ENCODE measurements around the gene SLC24A4.
A peak's percentile ranks its signal among the peaks of the same experiment; 100 is the strongest.
"Not testable (repeated sequence)": the region's sequence is repeated elsewhere in the genome, so short reads cannot be mapped to it uniquely, and the experiment has no call there.

SLC24A4 gene

GRCh38 chr14:92400579-92401444 is 77.8 kb downstream of the SLC24A4 start:
- H3K36me3 Mint-ChIP-seq, result no peaks in the 10 kb centered on the region
- no peak overlapping the region for H3K4me3 Mint-ChIP-seq
- DNase-seq (ENCODE audit: low spot score in 2 of 2), result no peak
- ATAC-seq, result no peak
- H3K27ac Mint-ChIP-seq, result no peak overlapping the region
- no peaks in the 10 kb centered on the region for H3K4me1 Mint-ChIP-seq
- H3K9me3 Mint-ChIP-seq, result no peaks in the 10 kb centered on the region

GRCh38 chr14:92401561-92401960 is 78.6 kb downstream of the SLC24A4 start:
- Mint-ChIP-seq H3K36me3 (no peaks in the 10 kb centered on the region), H3K4me3 (no peak overlapping the region), H3K4me1 (no peaks in the 10 kb centered on the region), H3K27ac (no peak overlapping the region), H3K9me3 (no peaks in the 10 kb centered on the region)
- ATAC-seq, result no peak
- no peak for DNase-seq (ENCODE audit: low spot score in 2 of 2)

GRCh38 chr14:92402500-92402899 is 79.5 kb downstream of the SLC24A4 start:
- not testable (repeated sequence) for H3K4me3 Mint-ChIP-seq; ATAC-seq; H3K4me1 Mint-ChIP-seq; H3K27ac Mint-ChIP-seq; DNase-seq (ENCODE audit: low spot score in 2 of 2); H3K9me3 Mint-ChIP-seq; H3K36me3 Mint-ChIP-seq

GRCh38 chr14:92404018-92404417 is 81.1 kb downstream of the SLC24A4 start:
- H3K4me3 Mint-ChIP-seq, result no peak overlapping the region
- peaks cover 5% of the 10 kb centered on the region for H3K4me1 Mint-ChIP-seq
- no peaks in the 10 kb centered on the region for H3K36me3 Mint-ChIP-seq
- DNase-seq (ENCODE audit: low spot score in 2 of 2) (no peak), ATAC-seq (no peak)
- no peak overlapping the region for H3K27ac Mint-ChIP-seq
- H3K9me3 Mint-ChIP-seq, result peaks cover 2% of the 10 kb centered on the region

GRCh38 chr14:92404421-92404820 is 81.5 kb downstream of the SLC24A4 start:
- H3K4me1 Mint-ChIP-seq, result peaks cover 5% of the 10 kb centered on the region
- H3K4me3 Mint-ChIP-seq, result no peak overlapping the region
- no peak for ATAC-seq
- DNase-seq (ENCODE audit: low spot score in 2 of 2), result no peak
- H3K27ac Mint-ChIP-seq, result no peak overlapping the region
- H3K36me3 Mint-ChIP-seq, result no peaks in the 10 kb centered on the region
- H3K9me3 Mint-ChIP-seq, result peaks cover 2% of the 10 kb centered on the region

- Mint-ChIP-seq H3K27ac (no peak overlapping the region), H3K9me3 (peaks cover 2% of the 10 kb centered on the region), H3K4me3 (no peak overlapping the region), H3K36me3 (no peaks in the 10 kb centered on the region), H3K4me1 (peaks cover 5% of the 10 kb centered on the region)
- DNase-seq (ENCODE audit: low spot score in 2 of 2) (no peak), ATAC-seq (no peak)
Measured at GRCh38 chr14:92404938-92405337, 82.0 kb downstream of the SLC24A4 start.

- H3K36me3 Mint-ChIP-seq, result no peaks in the 10 kb centered on the region
- peak; percentile 51 for ATAC-seq
- no peak overlapping the region for H3K4me3 Mint-ChIP-seq
- peaks cover 2% of the 10 kb centered on the region for H3K9me3 Mint-ChIP-seq
- no peak for DNase-seq (ENCODE audit: low spot score in 2 of 2)
- H3K4me1 Mint-ChIP-seq, result peaks cover 5% of the 10 kb centered on the region
- no peak overlapping the region for H3K27ac Mint-ChIP-seq
Measured at GRCh38 chr14:92407410-92407809, 84.4 kb downstream of the SLC24A4 start.

GRCh38 chr14:92409043-92409442 is 86.1 kb downstream of the SLC24A4 start:
- H3K36me3 Mint-ChIP-seq, result no peaks in the 10 kb centered on the region
- ATAC-seq, result no peak
- H3K4me3 Mint-ChIP-seq, result no peak overlapping the region
- H3K27ac Mint-ChIP-seq, result no peak overlapping the region
- no peak for DNase-seq (ENCODE audit: low spot score in 2 of 2)
- peaks cover 2% of the 10 kb centered on the region for H3K9me3 Mint-ChIP-seq
- H3K4me1 Mint-ChIP-seq, result peaks cover 5% of the 10 kb centered on the region

- peaks cover 2% of the 10 kb centered on the region for H3K9me3 Mint-ChIP-seq
- H3K36me3 Mint-ChIP-seq, result no peaks in the 10 kb centered on the region
- ATAC-seq (no peak), DNase-seq (ENCODE audit: low spot score in 2 of 2) (no peak)
- peaks cover 5% of the 10 kb centered on the region for H3K4me1 Mint-ChIP-seq
- H3K27ac Mint-ChIP-seq, result no peak overlapping the region
- no peak overlapping the region for H3K4me3 Mint-ChIP-seq
Measured at GRCh38 chr14:92411135-92411534, 88.2 kb downstream of the SLC24A4 start.

- ATAC-seq, result no peak
- Mint-ChIP-seq H3K27ac (no peak overlapping the region), H3K4me1 (peaks cover 5% of the 10 kb centered on the region)
Measured at GRCh38 chr14:92411941-92412340, 89.0 kb downstream of the SLC24A4 start.

GRCh38 chr14:92412912-92413311 is 89.9 kb downstream of the SLC24A4 start:
- no peaks in the 10 kb centered on the region for H3K4me1 Mint-ChIP-seq
- H3K4me3 Mint-ChIP-seq, result no peak overlapping the region
- no peak overlapping the region for H3K27ac Mint-ChIP-seq
- no peak for DNase-seq (ENCODE audit: low spot score in 2 of 2)
- no peaks in the 10 kb centered on the region for H3K36me3 Mint-ChIP-seq
- no peak for ATAC-seq
- H3K9me3 Mint-ChIP-seq, result no peaks in the 10 kb centered on the region

More at GRCh38 chr14:92411941-92412340, 89.0 kb downstream of the SLC24A4 start:
- DNase-seq (ENCODE audit: low spot score in 2 of 2), result no peak
- H3K36me3 Mint-ChIP-seq, result no peaks in the 10 kb centered on the region
- peaks cover 2% of the 10 kb centered on the region for H3K9me3 Mint-ChIP-seq
- no peak overlapping the region for H3K4me3 Mint-ChIP-seq

- no peaks in the 10 kb centered on the region for H3K9me3 Mint-ChIP-seq
Measured at GRCh38 chr14:92413379-92413778, 90.4 kb downstream of the SLC24A4 start.

GRCh38 chr14:92414690-92415445 is 91.9 kb downstream of the SLC24A4 start:
- no peak overlapping the region for H3K27ac Mint-ChIP-seq
- no peak overlapping the region for H3K4me3 Mint-ChIP-seq
- H3K4me1 Mint-ChIP-seq, result no peaks in the 10 kb centered on the region
- ATAC-seq (no peak), DNase-seq (ENCODE audit: low spot score in 2 of 2) (no peak)
- no peaks in the 10 kb centered on the region for H3K9me3 Mint-ChIP-seq
- H3K36me3 Mint-ChIP-seq, result no peaks in the 10 kb centered on the region

More at GRCh38 chr14:92413379-92413778, 90.4 kb downstream of the SLC24A4 start:
- DNase-seq (ENCODE audit: low spot score in 2 of 2) (no peak), ATAC-seq (no peak)
- Mint-ChIP-seq H3K27ac (no peak overlapping the region), H3K4me1 (no peaks in the 10 kb centered on the region), H3K4me3 (no peak overlapping the region), H3K36me3 (no peaks in the 10 kb centered on the region)

GRCh38 chr14:92415969-92416368 is 93.0 kb downstream of the SLC24A4 start:
- Mint-ChIP-seq H3K9me3 (no peaks in the 10 kb centered on the region), H3K36me3 (no peaks in the 10 kb centered on the region), H3K27ac (no peak overlapping the region), H3K4me3 (no peak overlapping the region), H3K4me1 (no peaks in the 10 kb centered on the region)
- ATAC-seq (no peak), DNase-seq (ENCODE audit: low spot score in 2 of 2) (no peak)

GRCh38 chr14:92416544-92416943 is 93.6 kb downstream of the SLC24A4 start:
- no peaks in the 10 kb centered on the region for H3K9me3 Mint-ChIP-seq
- no peaks in the 10 kb centered on the region for H3K4me1 Mint-ChIP-seq
- DNase-seq (ENCODE audit: low spot score in 2 of 2), result no peak
- H3K27ac Mint-ChIP-seq, result no peak overlapping the region
- no peaks in the 10 kb centered on the region for H3K36me3 Mint-ChIP-seq
- ATAC-seq, result no peak
- H3K4me3 Mint-ChIP-seq, result no peak overlapping the region

GRCh38 chr14:92417759-92418158 is 94.8 kb downstream of the SLC24A4 start:
- DNase-seq (ENCODE audit: low spot score in 2 of 2), result no peak
- no peaks in the 10 kb centered on the region for H3K4me1 Mint-ChIP-seq
- no peak overlapping the region for H3K4me3 Mint-ChIP-seq
- no peak overlapping the region for H3K27ac Mint-ChIP-seq
- H3K9me3 Mint-ChIP-seq, result no peaks in the 10 kb centered on the region
- H3K36me3 Mint-ChIP-seq, result no peaks in the 10 kb centered on the region
- ATAC-seq, result no peak
